Activated CD4-positive, alpha-beta T cell treated with anti-CD3 and anti-CD28 coated beads, Interleukin-2, Interleukin-6, amounts not matched to agents 100 ng/mL and 50 ng/mL, durations not matched to agents 16 hours and 8 hours (primary cell): ENCODE data around the gene ABHD11.
"Not testable (repeated sequence)": the region's sequence is repeated elsewhere in the genome, so short reads cannot be mapped to it uniquely, and the experiment has no call there.

Experiments
- DNase-seq: peaks from one replicate; pipeline ENCODE4 v3.0.0-alpha.2; 2020

Gene ABHD11

GRCh38 chr7:73742753-73743641, 4.4 kb upstream of the ABHD11 start:
- DNase-seq: no peak

DNA sequence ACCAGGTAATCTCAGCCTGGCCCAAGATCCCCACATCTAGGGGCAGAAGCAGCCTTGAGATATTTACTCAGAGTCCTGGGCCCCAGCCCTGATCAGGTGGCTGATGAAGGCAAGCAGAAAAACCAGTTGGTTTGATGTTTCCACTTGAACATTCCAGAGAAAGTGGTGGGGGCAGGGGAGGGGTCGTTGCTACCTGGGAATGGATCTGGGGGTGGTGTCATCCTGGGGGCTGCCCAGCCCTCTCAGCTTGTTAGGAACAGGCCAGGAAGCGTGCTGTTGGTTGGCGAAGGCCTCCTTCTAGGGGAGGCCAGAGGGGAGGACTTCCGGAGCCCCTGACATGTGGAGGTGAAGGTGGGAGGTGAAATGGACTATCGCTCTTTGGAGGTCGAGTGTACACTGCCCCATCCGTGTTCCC, 3.7 kb upstream of the ABHD11 start:
- no peak for DNase-seq

GRCh38 chr7:73741600-73741999, 3.0 kb upstream of the ABHD11 start:
- DNase-seq: no peak

DNA sequence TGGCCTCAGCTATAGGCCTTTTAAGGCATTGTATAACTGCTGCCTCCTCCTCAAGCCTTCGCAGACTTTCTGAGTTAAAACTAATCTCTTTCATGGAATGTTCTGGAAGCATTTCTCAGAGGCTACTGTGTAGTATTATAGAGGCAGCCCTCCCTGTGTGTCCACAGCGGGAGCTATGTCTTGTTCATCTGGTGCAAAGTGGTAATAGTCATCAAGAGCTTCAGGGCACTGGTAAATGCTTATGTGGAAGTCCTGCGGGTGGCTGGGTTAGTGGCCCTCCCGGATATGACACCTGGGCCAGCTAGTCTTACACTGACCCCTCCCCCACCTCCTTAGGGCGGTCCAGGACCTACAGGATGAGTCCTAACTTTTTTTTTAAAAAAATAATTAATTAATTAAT, 2.2 kb upstream of the ABHD11 start:
- DNase-seq: no peak

GRCh38 chr7:73740212-73740611, 1.6 kb upstream of the ABHD11 start:
- DNase-seq: no peak

DNA sequence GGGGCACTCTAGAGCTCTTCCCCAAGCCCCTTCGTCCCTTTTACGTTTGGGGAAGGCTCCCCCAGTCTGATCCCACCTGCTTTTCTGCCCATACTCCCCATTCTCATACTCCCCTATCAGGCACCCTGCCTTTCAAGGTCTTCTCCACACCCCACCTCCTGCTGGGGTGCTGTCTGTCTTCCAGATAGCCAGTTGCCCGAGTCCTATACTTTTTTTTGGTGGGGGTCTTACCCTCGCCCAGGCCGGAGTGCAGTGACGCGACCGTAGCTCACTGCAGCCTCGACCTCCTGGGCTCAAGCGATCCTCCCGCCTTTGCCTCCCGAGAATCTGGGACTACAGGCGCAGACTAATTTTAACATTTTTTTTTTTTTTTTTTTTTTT, 775 bp upstream of the ABHD11 start:
- no peak for DNase-seq

GRCh38 chr7:73738220-73738611, 386 bp downstream of the ABHD11 start:
- peak; percentile 74 for DNase-seq

- no peak for DNase-seq
Measured at GRCh38 chr7:73737491-73738219, 947 bp downstream of the ABHD11 start.

DNA sequence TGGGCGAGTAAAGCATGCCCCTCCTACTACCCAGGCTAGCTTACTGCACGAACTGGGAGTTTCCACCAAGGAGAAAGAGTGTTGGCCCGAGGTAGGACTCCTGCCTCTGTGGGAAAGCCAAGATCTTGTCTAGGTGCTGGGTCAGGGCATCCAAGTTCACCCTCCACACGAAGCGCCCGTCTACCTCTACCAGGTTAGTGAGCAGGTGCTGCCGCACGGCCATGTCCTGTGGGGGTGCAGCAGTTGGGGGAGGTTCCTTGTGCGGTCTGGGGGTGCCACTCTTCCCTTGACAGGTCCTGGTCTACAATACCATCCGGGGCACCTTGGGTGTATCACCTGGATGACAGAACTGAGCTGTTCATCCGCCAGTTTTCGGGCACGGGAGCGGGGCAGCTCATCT, 1.7 kb downstream of the ABHD11 start:
- no peak for DNase-seq

DNA sequence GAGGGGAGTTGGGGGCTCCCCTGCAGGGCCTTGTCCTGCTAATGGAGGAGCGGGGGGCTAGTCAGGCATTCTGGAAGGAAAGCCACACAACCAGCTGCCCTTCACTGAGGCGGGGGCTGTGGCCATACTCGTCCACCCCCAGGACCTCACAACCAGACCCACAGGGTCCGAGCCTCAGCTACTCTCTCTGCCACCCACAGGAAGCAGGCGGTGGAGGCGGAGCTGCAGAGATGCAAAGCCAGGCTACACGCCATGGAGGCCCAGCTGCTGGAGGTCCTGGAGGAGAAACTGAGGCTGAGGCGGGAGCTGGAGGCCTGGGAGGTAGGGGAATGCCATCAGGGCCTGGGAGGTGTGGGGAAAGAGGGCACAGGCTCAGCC, 3.1 kb downstream of the ABHD11 start:
- no peak for DNase-seq

DNA sequence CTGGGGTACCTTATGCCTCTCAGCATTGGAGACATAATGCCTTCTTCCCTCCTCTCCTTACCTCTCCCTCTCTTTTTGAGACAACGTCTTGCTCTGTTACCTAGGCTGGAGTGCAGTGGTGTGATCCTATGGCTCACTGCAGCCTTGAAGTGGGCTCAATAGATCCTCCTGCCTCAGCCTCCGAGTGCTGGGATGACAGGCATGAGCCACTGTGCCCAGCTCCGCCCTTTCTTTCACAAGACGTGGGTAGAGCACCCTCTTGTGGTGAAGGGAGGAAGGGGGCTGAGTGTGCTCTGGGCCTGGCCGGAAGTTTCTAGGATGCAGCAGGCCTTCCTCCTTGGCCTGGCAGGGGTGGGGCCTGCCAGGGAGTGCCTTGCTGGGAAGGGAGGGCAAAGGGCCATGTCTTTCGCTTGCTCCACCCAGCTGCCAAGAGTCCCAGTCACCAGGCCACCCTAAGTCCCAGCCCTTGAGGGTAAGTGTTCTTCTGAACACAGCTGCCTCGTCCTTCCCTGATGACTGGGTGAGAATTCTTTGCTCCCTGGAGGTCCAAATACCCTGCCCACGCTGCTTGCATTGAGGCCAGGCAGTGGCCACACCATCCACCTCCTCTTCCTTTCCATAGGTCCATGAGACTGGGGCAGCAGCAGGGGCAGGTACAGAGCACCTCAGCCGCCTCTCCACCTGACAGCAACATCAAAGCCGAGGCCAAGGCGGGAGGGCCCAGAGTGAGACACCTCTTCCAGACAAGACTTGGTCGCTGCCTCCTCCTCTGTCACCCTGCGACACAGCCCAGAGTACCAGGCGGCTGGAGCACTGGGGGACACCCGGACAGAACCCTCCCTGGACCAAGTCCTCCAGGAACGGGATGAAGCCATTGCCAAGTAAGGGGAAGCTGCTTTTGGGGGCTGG, 3.7 kb downstream of the ABHD11 start:
- peak; percentile 93 for DNase-seq

GRCh38 chr7:73732397-73732796, 6.2 kb downstream of the ABHD11 start:
- DNase-seq: no peak

GRCh38 chr7:73730485-73730884, 8.1 kb downstream of the ABHD11 start:
- no peak for DNase-seq

DNA sequence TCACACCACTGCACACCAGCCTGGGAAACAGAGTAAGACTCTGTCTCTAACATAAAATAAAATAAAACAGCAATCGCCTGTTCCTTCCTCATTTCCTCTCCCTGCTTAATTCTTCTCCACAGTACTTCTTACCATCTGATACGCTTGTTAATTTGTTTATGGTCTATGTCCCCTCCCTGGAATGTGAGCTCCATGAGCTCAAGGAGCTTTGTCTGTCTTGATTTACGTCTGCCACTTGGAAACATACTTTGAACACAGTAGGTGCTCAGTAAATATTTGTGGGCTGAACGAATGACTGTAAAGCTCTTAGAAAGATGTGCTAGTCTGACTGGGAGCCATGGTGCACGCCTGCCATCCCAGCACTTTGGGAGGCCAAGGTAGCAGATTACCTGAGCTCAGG, 10.1 kb downstream of the ABHD11 start:
- no peak for DNase-seq

DNA sequence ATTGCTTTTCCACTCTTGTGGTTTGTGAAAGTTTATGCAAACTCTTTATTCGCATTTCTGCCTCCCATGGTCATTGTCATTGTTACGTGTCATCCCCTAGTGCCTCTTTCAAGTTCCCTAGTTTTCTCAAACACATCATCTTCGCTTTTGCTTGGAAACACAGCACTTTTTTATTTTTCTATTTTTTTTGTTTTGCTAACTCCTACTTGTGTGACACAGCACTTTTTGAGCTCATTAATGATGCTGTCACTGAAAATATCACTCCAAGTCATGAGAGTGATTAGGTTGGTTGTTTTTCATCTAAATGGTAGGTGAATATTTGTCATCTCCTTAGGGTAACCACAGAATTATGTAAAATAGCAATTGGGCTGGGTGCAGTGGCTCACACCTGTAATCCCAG, 10.7 kb downstream of the ABHD11 start:
- DNase-seq: no peak

- DNase-seq: no peak
Measured at GRCh38 chr7:73726083-73726466, 12.5 kb downstream of the ABHD11 start.

DNA sequence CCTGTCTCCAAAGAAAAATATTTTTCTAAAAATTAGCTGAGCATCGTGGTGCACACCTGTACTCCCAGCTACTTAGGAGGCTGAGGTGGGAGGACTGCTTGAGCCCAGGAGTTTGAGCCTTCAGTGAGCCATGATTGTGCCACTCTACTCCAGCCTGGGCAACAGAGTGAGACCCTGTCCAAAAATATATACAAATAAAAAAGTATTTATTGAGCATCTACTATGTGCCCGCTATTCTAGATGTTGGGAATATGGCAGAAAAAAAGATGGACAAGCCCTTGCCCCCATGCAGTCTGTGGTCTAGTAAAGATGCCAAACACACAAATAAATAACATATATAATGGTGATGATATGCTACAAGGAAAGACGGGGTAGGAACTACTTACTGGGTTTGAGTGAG, 14.8 kb downstream of the ABHD11 start:
- no peak for DNase-seq

- no peak for DNase-seq
Measured at GRCh38 chr7:73722785-73723184, 15.8 kb downstream of the ABHD11 start.

DNA sequence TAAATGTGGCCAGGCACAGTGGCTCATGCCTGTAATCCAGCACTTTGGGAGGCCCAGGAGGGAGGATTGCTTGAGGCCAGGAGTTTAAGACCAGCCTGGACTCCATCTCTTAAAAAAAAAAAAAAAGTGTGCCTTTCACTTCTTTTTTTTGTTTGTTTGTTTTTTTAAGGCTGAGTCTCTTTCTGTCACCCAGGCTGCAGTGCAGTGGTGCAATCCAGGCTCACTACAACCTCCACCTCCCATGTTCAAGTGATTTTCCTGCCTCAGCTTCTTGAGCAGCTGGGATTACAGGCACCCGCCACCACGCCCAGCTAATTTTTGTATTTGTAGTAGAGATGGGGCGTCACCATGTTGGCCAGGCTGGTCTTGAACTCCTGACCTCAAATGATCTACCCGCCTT, 16.4 kb downstream of the ABHD11 start:
- not testable (repeated sequence) for DNase-seq

GRCh38 chr7:73721377-73721817, 17.2 kb downstream of the ABHD11 start:
- no peak for DNase-seq

- not testable (repeated sequence) for DNase-seq
Measured at GRCh38 chr7:73720443-73720842, 18.2 kb downstream of the ABHD11 start.

- no peak for DNase-seq
Measured at GRCh38 chr7:73719806-73720169, 18.8 kb downstream of the ABHD11 start.
